ENCODE data around the gene SKAP2.

SKAP2 gene, protein sequence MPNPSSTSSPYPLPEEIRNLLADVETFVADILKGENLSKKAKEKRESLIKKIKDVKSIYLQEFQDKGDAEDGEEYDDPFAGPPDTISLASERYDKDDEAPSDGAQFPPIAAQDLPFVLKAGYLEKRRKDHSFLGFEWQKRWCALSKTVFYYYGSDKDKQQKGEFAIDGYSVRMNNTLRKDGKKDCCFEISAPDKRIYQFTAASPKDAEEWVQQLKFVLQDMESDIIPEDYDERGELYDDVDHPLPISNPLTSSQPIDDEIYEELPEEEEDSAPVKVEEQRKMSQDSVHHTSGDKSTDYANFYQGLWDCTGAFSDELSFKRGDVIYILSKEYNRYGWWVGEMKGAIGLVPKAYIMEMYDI

GRCh38 chr7:26864309-26865093, at the start of gene SKAP2:
TSS of gene SKAP2 (minus strand) at chr7:26864590. CDS start at chr7:26864429, 161 bp downstream.
- DNase-seq (ENCODE audit: low read depth, low spot score): peak; percentile 93
- peak within 1 kb of the TSS; percentile 94 for H3K27ac ChIP-seq

- no peak for DNase-seq (ENCODE audit: low read depth, low spot score)
These were observed 48.6 kb upstream of the SKAP2 start for GRCh38 chr7:26912933-26913536.

GRCh38 chr7:26912338-26912737, 47.9 kb upstream of the SKAP2 start:
- no peak overlapping the region for H3K27ac ChIP-seq
- DNase-seq (ENCODE audit: low read depth, low spot score): no peak

More at GRCh38 chr7:26912933-26913536, 48.6 kb upstream of the SKAP2 start:
- no peak overlapping the region for H3K27ac ChIP-seq

DNA sequence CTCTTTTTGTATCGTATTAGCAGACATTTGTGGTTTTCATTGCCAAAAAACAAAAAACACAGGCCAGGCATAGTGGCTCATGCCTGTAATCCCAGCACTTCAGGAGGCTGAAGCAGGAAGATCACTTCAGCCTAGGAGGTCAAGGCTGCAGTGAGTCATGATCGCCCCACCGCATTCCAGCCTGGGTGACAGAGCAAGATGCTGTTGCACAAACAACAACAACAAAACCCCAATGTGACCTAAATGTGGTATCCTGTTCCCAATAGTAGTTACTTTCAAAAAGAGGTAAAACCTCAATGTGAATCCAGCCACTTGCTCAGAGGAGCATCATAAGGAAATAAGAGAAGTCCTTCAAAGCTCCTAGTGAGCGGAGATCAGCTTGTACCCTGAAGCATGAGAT, 45.8 kb upstream of the SKAP2 start:
- H3K27ac ChIP-seq: peak overlapping the region; percentile 29
- no peak for DNase-seq (ENCODE audit: low read depth, low spot score)

- no peak for DNase-seq (ENCODE audit: low read depth, low spot score)
These were observed 35.9 kb upstream of the SKAP2 start for GRCh38 chr7:26900251-26900650.

GRCh38 chr7:26899519-26899918, 35.1 kb upstream of the SKAP2 start:
- H3K27ac ChIP-seq: no peak overlapping the region
- no peak for DNase-seq (ENCODE audit: low read depth, low spot score)

More at GRCh38 chr7:26900251-26900650, 35.9 kb upstream of the SKAP2 start:
- no peak overlapping the region for H3K27ac ChIP-seq

DNA sequence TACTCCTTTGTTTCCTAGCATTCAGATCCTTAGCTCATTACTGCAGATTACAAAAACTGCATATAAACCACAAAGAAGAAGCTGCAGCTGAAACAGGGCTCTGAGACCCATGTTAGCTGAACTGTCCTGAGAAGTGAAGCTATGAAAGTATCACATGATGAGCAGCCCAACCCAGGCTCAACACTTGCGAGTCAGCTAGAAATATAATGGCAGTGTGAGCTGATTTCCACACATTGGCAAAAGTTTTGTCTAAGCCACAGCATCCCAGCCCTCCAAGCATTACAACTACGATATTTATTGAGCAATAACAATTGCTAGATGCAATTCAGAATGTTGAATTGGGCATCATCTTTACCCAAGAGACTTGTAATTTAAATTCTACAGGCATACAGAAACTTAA, 34.5 kb upstream of the SKAP2 start:
- H3K27ac ChIP-seq: no peak overlapping the region
- no peak for DNase-seq (ENCODE audit: low read depth, low spot score)

GRCh38 chr7:26897928-26898327, 33.5 kb upstream of the SKAP2 start:
- no peak overlapping the region for H3K27ac ChIP-seq
- no peak for DNase-seq (ENCODE audit: low read depth, low spot score)

GRCh38 chr7:26891400-26892350, 27.3 kb upstream of the SKAP2 start:
- peak overlapping the region; percentile 43 for H3K27ac ChIP-seq
- DNase-seq (ENCODE audit: low read depth, low spot score): no peak

- no peak for DNase-seq (ENCODE audit: low read depth, low spot score)
- H3K27ac ChIP-seq: no peak overlapping the region
These were observed 16.5 kb upstream of the SKAP2 start for GRCh38 chr7:26880852-26881251.

- H3K27ac ChIP-seq: no peak overlapping the region
- DNase-seq (ENCODE audit: low read depth, low spot score): no peak
These were observed 15.3 kb upstream of the SKAP2 start for GRCh38 chr7:26879671-26880070.

DNA sequence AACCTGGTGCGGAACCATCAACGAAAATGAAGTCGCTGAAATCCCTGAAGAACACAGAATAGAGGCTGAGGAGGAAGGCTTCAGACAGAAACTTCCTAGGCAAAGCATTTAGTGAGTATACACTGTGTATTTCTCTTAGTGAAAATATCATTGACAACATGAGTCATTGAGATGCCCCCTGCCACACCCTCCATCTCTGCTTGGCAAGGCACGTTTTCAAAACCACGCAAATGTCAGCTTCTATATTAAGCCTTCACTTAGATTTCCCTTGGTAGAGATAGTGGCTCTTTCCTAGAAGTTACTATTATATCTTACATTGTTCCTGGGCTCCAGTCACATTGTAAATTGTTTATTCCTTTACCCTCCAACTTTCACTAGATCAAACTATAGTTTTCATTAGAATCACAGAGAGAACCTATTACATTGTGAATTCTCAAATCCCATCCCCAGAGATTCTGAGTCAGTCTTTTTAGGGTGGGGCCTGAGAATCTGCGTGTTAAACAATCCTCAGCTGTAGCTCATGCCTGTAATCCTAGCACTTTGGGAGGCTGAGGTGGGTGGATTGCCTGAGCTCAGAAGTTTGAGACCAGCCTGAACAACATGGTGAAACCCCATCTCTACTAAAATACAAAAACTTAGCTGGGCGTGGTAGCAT, 4.6 kb upstream of the SKAP2 start:
- peak overlapping the region; percentile 29 for H3K27ac ChIP-seq
- no peak for DNase-seq (ENCODE audit: low read depth, low spot score)

DNA sequence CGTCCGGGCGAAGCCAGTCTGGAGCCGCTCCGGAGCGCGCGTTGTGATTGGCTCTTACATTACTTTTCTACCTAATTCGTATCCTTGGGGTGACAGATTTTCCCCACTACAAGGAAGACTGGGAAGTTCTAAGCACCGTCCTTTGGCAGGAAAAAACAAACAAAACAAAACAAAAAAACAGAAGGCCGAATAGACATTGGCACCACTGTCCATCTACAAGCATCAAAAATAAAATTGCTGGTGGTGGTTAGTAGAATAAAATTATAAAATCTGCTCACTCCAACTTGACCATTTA, 651 bp upstream of the SKAP2 start:
- peak overlapping the region; percentile 94 for H3K27ac ChIP-seq
- DNase-seq (ENCODE audit: low read depth, low spot score): no peak

DNA sequence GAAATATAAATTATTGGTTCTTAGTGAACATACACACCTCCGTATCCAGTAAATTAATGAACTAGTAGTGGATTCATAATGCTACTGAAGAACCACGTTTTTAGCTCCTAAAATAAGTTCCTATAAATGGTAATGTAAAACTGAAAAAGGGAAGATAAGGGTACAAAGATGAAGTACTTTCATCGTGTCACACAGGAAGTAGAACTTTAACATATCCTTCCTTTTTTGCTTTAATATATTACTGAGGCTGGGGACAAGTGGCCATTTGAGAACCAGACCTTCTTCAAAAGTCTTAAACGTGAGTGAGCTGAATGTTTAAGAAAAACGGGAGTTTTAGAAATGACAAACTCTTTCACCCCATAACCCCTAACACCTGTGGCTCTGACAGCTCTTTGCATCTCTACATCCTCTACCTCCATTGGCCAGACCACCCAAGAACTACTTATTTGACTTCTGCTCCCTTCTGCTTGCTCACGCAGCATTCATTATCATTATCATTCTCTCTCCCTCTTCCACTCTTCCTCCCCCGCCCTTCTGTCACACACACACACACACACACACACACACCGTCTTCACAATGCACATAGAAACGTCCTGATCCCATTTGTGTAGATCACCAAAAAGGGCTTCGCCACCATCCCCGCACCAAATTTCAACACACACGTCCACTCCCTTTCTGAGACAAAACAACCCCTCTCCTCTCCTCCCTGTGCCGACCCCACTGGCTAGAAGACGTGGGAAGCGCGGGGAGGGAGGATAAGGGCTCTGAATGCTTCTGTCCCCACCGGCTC, 677 bp downstream of the SKAP2 start:
- H3K27ac ChIP-seq: peak overlapping the region; percentile 94
- no peak for DNase-seq (ENCODE audit: low read depth, low spot score)

DNA sequence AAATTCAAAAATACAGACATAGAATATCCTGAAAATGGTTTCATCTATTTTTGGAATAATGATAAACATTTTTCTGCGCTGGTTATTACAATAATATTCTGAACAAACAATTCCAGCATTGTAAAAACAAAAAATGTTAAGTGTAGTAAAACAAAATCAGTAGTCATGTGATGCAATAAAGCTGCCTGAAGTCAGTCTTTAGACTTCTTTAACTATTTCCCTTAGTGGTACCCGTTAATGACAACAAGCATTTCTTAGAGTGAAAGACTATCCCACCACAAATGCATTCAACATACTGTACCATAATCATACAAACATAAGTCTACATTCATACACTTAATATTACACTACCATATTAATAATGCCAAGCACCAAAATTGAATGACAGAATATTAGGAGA, 1.6 kb downstream of the SKAP2 start:
- H3K27ac ChIP-seq: peak overlapping the region; percentile 94
- no peak for DNase-seq (ENCODE audit: low read depth, low spot score)

GRCh38 chr7:26861050-26861449, 3.3 kb downstream of the SKAP2 start:
- no peak overlapping the region for H3K27ac ChIP-seq
- DNase-seq (ENCODE audit: low read depth, low spot score): no peak

DNA sequence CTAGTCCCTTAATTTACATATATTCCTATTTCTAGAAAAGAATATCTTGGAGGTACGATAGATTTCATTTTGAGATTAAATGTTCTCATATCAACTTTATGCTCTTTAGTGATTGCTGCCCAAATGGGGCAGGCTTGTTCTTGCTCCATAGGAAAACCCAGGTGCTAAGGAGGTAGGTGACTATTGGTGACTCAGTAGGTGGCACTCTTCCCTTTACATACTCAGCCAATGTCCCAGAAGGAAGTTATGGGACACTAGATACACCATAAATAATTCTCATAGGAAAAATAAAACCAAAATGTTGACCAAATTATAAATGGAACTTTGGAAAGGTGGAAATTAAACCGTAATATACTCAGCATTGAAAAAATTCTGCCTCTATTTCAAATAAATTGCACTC, 4.0 kb downstream of the SKAP2 start:
- no peak for DNase-seq (ENCODE audit: low read depth, low spot score)
- H3K27ac ChIP-seq: no peak overlapping the region

DNA sequence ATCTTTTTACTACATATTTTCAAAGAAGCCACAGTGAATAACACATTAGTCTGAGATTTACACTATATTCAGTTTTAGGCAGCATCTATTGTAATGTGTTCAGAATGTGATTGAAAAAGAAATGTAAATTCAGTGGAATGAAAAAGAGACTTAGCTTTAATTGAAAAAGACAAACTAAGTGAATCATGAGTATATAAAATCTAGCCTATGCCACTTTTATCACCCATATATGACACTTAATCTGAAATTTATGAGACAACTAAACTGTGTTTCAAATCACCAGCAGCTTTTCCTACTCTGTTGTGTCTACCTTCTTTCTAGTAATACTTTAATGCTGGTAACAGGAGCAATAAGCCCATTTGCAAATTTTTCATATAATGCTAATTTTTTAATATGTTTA, 4.7 kb downstream of the SKAP2 start:
- H3K27ac ChIP-seq: no peak overlapping the region
- DNase-seq (ENCODE audit: low read depth, low spot score): no peak

DNA sequence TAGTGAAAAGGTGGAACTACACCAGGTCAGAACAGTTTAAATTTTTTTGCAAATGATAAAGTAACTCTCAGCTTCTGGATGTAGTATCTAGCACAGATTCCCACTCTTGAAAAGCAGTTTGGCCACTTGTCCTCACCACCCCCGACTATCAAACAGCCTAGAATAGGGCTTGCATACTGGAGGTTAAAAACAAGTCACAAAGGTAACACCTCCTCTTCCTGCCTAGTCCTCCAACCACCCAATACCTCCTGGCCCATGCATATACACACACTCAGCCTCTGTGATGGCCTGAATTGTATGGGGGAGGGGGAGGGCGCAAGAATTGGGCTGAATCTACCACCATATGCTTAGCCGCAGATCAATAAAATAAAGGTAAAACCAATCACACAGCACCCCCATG, 5.7 kb downstream of the SKAP2 start:
- peak overlapping the region; percentile 17 for H3K27ac ChIP-seq
- DNase-seq (ENCODE audit: low read depth, low spot score): no peak

All from epithelial cell of prostate (primary cell).